ENCODE measurements around the gene CEBPZ. TPM values are rescaled to one million over a fixed set of nuclear protein-coding genes. Genes with fewer than 3 reads are reported as not detected.

CEBPZ gene
- total RNA-seq, 1 donor from 2014 or later: 52.6 TPM

- H3K36me3 Mint-ChIP-seq: no peaks in the 10 kb centered on the region
- TF ChIP-seq CTCF (conservative IDR thresholded peaks at IDR 0.05): no peak
- no peaks in the 10 kb centered on the region for H3K9me3 Mint-ChIP-seq
- DNase-seq (ENCODE audit: extremely low spot score, unreplicated experiment): no peak
- no peak overlapping the region for H3K27ac Mint-ChIP-seq
- H3K27me3 Mint-ChIP-seq: no peaks in the 10 kb centered on the region
- H3K4me3 Mint-ChIP-seq: no peak overlapping the region
- H3K4me1 Mint-ChIP-seq (ENCODE audit: unreplicated experiment): no peaks in the 10 kb centered on the region
These were observed 59.8 kb downstream of the CEBPZ start for GRCh38 chr2:37171624-37171950.

- H3K4me1 Mint-ChIP-seq (ENCODE audit: unreplicated experiment): no peaks in the 10 kb centered on the region
- peak; percentile 83 for TF ChIP-seq CTCF (conservative IDR thresholded peaks at IDR 0.05)
- H3K9me3 Mint-ChIP-seq: no peaks in the 10 kb centered on the region
- no peaks in the 10 kb centered on the region for H3K36me3 Mint-ChIP-seq
- H3K27ac Mint-ChIP-seq: peak overlapping the region; percentile 75
- no peak for DNase-seq (ENCODE audit: extremely low spot score, unreplicated experiment)
- no peak overlapping the region for H3K4me3 Mint-ChIP-seq
- H3K27me3 Mint-ChIP-seq: no peaks in the 10 kb centered on the region
These were observed 63.0 kb downstream of the CEBPZ start for GRCh38 chr2:37168217-37168981.

- no peaks in the 10 kb centered on the region for H3K36me3 Mint-ChIP-seq
- H3K4me3 Mint-ChIP-seq: no peak overlapping the region
- DNase-seq (ENCODE audit: extremely low spot score, unreplicated experiment): no peak
- TF ChIP-seq CTCF (conservative IDR thresholded peaks at IDR 0.05): no peak
- no peaks in the 10 kb centered on the region for H3K9me3 Mint-ChIP-seq
- no peaks in the 10 kb centered on the region for H3K27me3 Mint-ChIP-seq
- H3K4me1 Mint-ChIP-seq (ENCODE audit: unreplicated experiment): no peaks in the 10 kb centered on the region
- peak overlapping the region; percentile 75 for H3K27ac Mint-ChIP-seq
These were observed 63.7 kb downstream of the CEBPZ start for GRCh38 chr2:37167636-37168180.

GRCh38 chr2:37164757-37165156 lies 66.6 kb downstream of the CEBPZ start:
- Mint-ChIP-seq H3K36me3 (no peaks in the 10 kb centered on the region), H3K4me1 (ENCODE audit: unreplicated experiment) (no peaks in the 10 kb centered on the region), H3K27me3 (no peaks in the 10 kb centered on the region), H3K9me3 (peaks cover 3% of the 10 kb centered on the region), H3K4me3 (no peak overlapping the region), H3K27ac (no peak overlapping the region)
- TF ChIP-seq CTCF (conservative IDR thresholded peaks at IDR 0.05): no peak
- DNase-seq (ENCODE audit: extremely low spot score, unreplicated experiment): no peak

- peak; percentile 86 for DNase-seq (ENCODE audit: extremely low spot score, unreplicated experiment)
- peaks cover 25% of the 10 kb centered on the region for H3K36me3 Mint-ChIP-seq
- H3K4me3 Mint-ChIP-seq: peak within 1 kb of the TSS; percentile 95
- no peaks in the 10 kb centered on the region for H3K27me3 Mint-ChIP-seq
- H3K4me1 Mint-ChIP-seq (ENCODE audit: unreplicated experiment): peaks cover 22% of the 10 kb centered on the region
- peak within 1 kb of the TSS; percentile 98 for H3K27ac Mint-ChIP-seq
- peaks cover 12% of the 10 kb centered on the region for H3K9me3 Mint-ChIP-seq
- TF ChIP-seq CTCF (conservative IDR thresholded peaks at IDR 0.05): no peak
These were observed 74.3 kb downstream of the CEBPZ start, which contains the start of gene EIF2AK2 for GRCh38 chr2:37156857-37157714. Gene EIF2AK2 (minus strand): TSS chr2:37156980. CDS start chr2:37147806, 9,174 bp downstream.

All from type B pancreatic cell (in vitro differentiated cells).